DND-41 (cell line): Measurements from ENCODE around the gene UTF1.

Source experiments
- EZH2 ChIP-seq: IDR thresholded peaks from 3 replicates; pipeline ENCODE4 v1.6.1; 2012; ENCODE audit warnings: borderline replicate concordance, low read depth, mild to moderate bottlenecking, moderate library complexity, low read length, inconsistent platforms; ENCODE audit not compliant: severe bottlenecking
- TF ChIP-seq, protein P1 (sequence below): IDR thresholded peaks from 2 replicates; pipeline ENCODE4 v1.5.1; 2012; ENCODE audit warnings: borderline replicate concordance, low read length, moderate library complexity, mild to moderate bottlenecking; ENCODE audit not compliant: poor library complexity, severe bottlenecking; ENCODE audit errors: extremely low read depth

GRCh38 chr10:133237241-133237587 lies 7.2 kb downstream of the UTF1 start:
- TF ChIP-seq, protein P1, sequence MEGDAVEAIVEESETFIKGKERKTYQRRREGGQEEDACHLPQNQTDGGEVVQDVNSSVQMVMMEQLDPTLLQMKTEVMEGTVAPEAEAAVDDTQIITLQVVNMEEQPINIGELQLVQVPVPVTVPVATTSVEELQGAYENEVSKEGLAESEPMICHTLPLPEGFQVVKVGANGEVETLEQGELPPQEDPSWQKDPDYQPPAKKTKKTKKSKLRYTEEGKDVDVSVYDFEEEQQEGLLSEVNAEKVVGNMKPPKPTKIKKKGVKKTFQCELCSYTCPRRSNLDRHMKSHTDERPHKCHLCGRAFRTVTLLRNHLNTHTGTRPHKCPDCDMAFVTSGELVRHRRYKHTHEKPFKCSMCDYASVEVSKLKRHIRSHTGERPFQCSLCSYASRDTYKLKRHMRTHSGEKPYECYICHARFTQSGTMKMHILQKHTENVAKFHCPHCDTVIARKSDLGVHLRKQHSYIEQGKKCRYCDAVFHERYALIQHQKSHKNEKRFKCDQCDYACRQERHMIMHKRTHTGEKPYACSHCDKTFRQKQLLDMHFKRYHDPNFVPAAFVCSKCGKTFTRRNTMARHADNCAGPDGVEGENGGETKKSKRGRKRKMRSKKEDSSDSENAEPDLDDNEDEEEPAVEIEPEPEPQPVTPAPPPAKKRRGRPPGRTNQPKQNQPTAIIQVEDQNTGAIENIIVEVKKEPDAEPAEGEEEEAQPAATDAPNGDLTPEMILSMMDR, result no peak
- TF ChIP-seq EZH2, result no peak
